ENCODE data around the gene CAPN8.
A peak's percentile ranks its signal among the peaks of the same experiment; 100 is the strongest.

CAPN8 gene

GRCh38 chr1:223702735-223703667, 37.5 kb upstream of the CAPN8 start:
- peak; percentile 69 for DNase-seq

- DNase-seq: peak; percentile 58
These were observed 35.6 kb upstream of the CAPN8 start for GRCh38 chr1:223700942-223701637.

DNA sequence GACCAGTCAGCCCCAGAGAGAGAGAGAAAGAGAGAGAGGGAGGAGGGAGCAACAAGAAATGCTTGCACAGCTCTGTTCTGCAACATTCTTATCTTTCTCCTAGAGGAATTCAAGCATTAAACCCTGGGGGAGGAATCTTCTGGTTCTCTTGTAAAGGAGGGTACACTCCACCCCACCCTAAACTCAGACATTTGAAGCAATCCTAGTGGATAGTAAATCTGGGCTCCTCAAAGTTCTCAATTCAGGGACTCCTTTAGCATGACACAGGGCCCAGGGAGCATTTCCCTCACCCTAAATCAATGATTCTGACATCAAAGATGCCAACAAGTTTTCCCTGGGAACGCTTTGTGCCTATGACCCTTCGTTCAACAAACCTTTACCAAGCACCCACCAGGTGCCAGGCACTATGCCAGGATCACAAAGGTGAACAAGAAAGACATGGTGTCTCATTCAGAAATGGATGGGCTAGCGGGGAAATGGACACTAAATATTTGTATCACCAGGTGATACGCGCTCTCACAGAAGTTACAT, 35.0 kb upstream of the CAPN8 start:
- no peak for DNase-seq

GRCh38 chr1:223695941-223696340, 30.4 kb upstream of the CAPN8 start:
- no peak for DNase-seq

DNA sequence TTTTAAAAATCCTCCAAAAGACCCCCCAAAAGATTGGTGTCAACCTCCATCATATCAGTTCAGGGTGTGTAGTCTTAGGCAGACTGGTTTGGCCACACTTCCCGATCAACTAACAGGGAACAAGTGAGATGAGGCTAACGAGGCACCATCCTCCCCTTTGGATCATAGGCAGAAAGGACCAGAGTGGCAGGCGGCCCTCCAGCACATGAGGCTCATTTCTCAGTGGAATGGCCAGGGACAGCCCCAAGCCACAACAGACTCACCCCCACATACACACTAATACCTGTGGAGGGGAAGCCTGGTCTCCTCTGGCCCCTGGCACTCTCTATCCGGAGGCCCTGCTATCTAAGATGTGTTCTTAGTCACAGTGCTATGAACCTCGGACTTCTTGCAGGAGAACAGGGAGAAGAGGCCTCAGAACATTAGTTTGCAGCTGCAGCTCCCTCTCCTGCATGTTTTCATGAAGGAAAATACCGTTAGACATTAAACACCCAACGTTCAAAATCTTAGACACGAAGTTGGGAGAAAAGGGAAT, 29.6 kb upstream of the CAPN8 start:
- no peak for DNase-seq

DNA sequence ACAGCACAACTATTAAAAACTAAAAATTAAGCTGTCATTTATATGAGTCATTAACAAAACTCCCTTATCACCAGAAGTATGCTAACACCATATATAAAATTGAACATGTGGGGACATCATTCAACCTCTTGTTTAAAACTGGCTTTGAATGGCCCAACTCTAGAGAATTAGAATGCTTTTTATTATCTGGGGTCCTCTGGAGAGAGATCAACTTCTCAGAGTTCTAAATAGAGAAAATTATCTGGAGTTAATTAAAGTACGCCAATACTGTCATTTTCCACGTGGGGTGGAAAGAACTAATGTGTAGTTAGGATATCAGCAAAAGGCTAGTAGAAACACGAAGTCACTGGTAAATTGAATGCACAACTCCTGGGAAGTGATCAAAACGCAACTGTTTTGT, 25.6 kb upstream of the CAPN8 start:
- DNase-seq: no peak

- DNase-seq: no peak
These were observed 18.9 kb upstream of the CAPN8 start for GRCh38 chr1:223684488-223684792.

GRCh38 chr1:223683586-223684487, 18.3 kb upstream of the CAPN8 start:
- DNase-seq: peak; percentile 61

DNA sequence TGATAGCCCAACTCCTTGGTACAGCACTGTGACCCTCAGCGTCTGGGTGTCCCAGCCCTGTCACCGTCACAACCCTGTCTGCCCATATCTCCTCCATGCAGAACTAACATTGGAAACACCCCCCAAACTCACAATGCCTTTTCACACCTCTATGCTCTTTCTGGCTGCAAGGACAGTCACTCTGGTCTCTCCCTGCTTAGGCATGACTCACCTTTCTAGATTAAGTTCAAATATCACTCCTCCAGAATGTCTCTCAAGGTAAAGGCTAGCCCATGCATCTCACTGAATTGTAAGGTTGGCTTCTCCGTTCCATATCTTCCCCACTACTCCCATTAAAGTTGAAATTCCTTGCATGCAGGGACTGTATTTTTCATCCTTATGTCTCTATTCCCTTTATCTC, 17.0 kb upstream of the CAPN8 start:
- DNase-seq: no peak

- no peak for DNase-seq
These were observed 14.7 kb upstream of the CAPN8 start for GRCh38 chr1:223680188-223680587.

DNA sequence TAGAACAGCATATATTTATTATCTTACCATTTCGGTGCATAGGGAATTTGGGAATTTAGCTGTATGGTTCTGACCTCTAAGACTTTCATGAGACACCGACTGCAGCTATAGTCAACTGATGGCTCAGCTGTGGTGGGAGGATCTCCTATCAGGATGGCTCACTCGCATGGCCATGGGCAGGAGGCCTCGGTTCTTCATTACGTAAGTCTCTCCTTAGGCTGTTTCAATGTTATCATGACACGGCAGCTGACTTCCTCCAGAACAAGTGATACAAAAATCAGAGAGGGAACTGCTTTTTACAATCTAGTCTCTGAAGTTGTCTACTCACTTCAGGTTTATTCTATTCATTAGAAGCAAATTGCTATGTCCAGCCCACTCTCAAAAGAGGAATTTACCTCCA, 13.3 kb upstream of the CAPN8 start:
- DNase-seq: peak; percentile 83

DNA sequence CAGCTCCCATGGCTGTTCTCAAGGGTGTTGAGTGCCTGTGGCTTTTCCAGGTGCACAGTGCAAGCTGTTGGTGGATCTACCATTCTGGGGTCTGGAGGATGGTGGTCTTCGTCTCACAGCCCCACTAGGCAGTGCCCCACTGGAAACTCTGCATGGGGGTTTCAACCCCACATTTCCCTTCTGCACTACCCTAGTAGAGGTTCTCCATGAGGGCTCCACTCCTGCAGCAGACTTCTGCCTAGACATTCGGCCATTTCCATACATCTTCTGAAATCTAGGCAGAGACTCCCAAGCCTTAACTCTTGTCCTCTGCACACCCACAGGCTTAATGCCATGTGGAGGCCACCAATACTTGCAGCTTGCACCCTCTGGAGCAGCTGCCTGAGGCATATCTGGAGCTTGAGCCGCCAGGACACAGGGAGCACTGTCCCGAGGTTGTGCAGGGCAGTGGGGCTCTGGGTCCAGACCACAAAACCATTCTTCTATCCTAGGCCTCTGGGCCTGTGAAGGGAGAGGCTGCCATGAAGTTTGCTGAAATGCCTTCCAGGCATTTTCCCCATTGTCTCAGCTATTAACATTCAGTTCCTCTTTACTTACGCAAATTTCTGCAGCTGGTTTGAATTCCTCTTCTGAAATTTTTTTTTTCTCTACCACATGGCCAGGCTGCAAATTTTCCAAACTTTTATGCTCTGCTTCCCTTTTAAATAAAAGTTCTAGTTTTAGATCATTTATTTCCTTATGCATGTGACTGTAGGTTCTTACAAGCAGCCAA, 8.8 kb upstream of the CAPN8 start:
- peak; percentile 66 for DNase-seq

GRCh38 chr1:223670458-223671159, 5.1 kb upstream of the CAPN8 start:
- DNase-seq: peak; percentile 38

DNA sequence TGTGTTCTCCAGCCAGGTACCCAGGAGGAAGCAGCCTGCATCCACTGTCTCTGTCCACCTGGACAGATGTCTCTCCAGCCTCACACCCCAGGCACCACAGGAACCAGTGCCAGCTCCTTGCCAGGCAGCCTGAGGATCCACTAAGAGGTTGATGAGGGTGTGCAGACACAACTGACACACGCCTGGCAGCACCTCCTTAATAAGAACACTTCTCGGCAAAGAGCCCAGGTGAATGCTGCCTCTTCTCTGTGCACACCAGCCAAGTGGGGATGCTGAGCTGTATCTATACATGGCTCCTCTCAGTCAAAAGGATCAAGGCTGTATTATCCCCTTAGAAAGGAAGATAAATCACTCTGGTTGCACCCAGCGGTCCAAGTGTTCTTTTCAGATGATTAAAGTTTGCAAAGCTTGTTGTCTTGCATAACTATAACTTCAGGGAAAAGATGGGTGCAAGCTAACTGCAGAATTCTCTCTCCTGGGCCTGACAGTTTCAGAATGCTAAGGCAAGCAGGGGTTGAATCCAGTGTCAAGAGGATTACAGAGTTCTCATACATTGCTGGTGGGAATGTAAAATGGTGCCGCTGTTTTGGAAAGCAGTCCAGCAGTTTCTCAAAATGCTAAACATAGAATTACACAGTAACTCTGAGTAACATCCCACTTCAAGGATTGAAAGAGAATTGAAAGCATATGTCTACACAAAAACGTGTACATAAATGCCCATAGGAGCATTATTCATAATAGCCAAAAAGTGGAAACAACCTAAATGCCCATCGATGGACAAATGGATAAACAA, 3.7 kb upstream of the CAPN8 start:
- DNase-seq: no peak

- no peak for DNase-seq
These were observed 2.1 kb upstream of the CAPN8 start for GRCh38 chr1:223667484-223668182.

DNA sequence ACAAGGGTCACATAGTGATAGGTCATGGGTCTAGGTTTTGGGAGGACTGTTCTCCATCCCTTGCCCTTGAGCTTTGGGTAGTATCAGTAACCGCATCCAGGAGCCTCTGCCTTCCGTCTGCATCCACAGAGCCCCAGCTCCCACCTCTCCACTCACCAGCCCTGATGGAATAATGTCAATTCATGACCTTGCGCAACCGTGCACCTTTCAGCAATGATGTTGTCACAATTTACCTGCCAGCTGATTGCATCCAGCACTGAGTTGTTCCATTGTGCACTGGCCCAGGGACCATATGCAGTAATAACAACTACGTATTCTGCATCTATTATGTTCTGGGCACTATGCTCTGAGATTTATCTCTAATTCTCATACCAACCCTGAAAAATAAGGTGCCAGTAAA, 1.4 kb downstream of the CAPN8 start:
- DNase-seq: no peak

GRCh38 chr1:223662943-223663342, 2.6 kb downstream of the CAPN8 start:
- no peak for DNase-seq

DNA sequence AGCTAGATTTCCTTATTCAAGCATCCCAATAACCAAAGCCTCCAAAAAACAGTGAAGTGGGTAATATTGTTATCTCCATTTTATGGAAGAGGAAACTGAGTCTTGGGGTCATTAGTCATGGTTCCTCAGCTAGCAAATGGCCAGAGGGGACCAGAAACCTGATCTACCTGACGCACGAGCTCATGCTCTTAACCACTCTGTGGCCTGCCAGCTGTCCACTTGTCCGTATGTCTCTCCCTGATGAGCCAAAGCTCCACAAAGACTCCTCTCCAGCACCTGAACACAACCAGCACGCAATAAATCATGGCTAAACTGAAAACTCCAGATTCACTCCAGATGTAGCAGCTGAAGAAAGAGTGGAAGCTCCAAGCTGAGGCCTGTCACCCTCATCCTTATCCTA, 5.8 kb downstream of the CAPN8 start:
- no peak for DNase-seq

- DNase-seq: no peak
These were observed 7.5 kb downstream of the CAPN8 start for GRCh38 chr1:223657978-223658377.

GRCh38 chr1:223654083-223654482, 11.4 kb downstream of the CAPN8 start:
- DNase-seq: no peak

Data from suppressor macrophage treated with lipopolysaccharide for 4 hours (primary cell).